Measurements from ENCODE around the gene PADI3. TPM values are rescaled to one million over a fixed set of nuclear protein-coding genes. Genes with fewer than 3 reads are reported as not detected.
"Not testable (repeated sequence)": the region's sequence is repeated elsewhere in the genome, so short reads cannot be mapped to it uniquely, and the experiment has no call there.

Gene PADI3
- total and polyA plus RNA-seq, 2 of the 13 experiments (the other 11 are each of a cell fraction or from before 2014, with no cell fraction given) = not detected

GRCh38 chr1:17239420-17239819, 9.5 kb upstream of the PADI3 start:
- ATAC-seq (peak; percentile 48), DNase-seq (ENCODE audit: low spot score) (peak; percentile 45), FAIRE-seq (peak; percentile 23)
- Histone ChIP-seq H3K36me3 (replicated peaks in 1 of 2; ENCODE audit: control insufficient read depth in 1 of 2, insufficient read depth in 2 of 2, low read length in 2 of 2) (no peaks in the 10 kb centered on the region), H3K4me3 (replicated peaks in 1 of 3; ENCODE audit: insufficient read depth in 1 of 3, low read depth in 2 of 3, low read length in 3 of 3) (no peak overlapping the region), H3K27me3 (ENCODE audit: control insufficient read depth in 1 of 2, insufficient read depth in 2 of 2, low read length in 2 of 2) (peaks cover 1 to 17% of the 10 kb centered on the region in 2 experiments; a peak in 3 of 5 replicates), H2AFZ (ENCODE audit: low read length) (no peak overlapping the region), H3K27ac (ENCODE audit: extremely low read length, insufficient read depth, low read length) (no peak overlapping the region), H3K9me3 (ENCODE audit: low read length) (no peaks in the 10 kb centered on the region), H3K4me2 (ENCODE audit: low read depth, low read length) (no peak overlapping the region), H3K4me1 (ENCODE audit: insufficient read depth, low read length) (peaks cover 7% of the 10 kb centered on the region; the same call in 1 of the 2 replicates), H4K20me1 (ENCODE audit: insufficient read depth, low read length) (no peaks in the 10 kb centered on the region), H3K9ac (ENCODE audit: insufficient read depth, low read depth, low read length) (no peak overlapping the region), H3K79me2 (ENCODE audit: insufficient read depth, low read length) (no peaks in the 10 kb centered on the region)
- intact Hi-C loops (cut with micrococcal nuclease; ENCODE audit: unreplicated experiment) (no loop called here), in situ Hi-C loops (cut with HindIII; ENCODE audit: extremely low pct_ligation_motif_present, low pct_unique_long_range_greater_than_20kb) (loop anchor here (5.0 to 25.0 kb wide), 2 partner anchors 112 to 277 kb away; no protein-coding TSS in a partner anchor)
- WGBS (ENCODE audit: low lambda C conversion rate) = 0% methylated on average over 1 of the region's 1 CpG
- BruUV-seq (replicated peaks) = no TSS peak
- ChIA-PET POLR2A (no interaction called here), CTCF (ENCODE audit: low intra/inter-chr PET ratio, low total read pairs) (no interaction called here)
- no peak for TF ChIP-seq NR2F1 (CRISPR knock-in tag; IDR thresholded peaks at IDR 0.05)
- peak; percentile 54; the same call in 1 of the 2 replicates for TF ChIP-seq ZNF263 (CRISPR knock-in tag; IDR thresholded peaks at IDR 0.05)
- TF ChIP-seq PTBP1 (IDR thresholded peaks at IDR 0.05; ENCODE audit: low read depth, low read length, poor library complexity, severe bottlenecking) = no peak
- peak; percentile 47 for TF ChIP-seq XRCC5 (optimal IDR thresholded peaks at IDR 0.05; ENCODE audit: low read length)
- TF ChIP-seq HNF4G (IDR thresholded peaks at IDR 0.05; ENCODE audit: borderline replicate concordance, low read depth, low read length) = 0 out of 2 replicates have a peak, but pooled peaks have one; percentile 31
- TF ChIP-seq HNF4G (CRISPR knock-in tag; IDR thresholded peaks at IDR 0.05; ENCODE audit: borderline replicate concordance, low read depth) = no peak
- peak; percentile 99 for TF ChIP-seq PRDM15 (CRISPR knock-in tag; IDR thresholded peaks at IDR 0.05)

GRCh38 chr1:17241011-17241779, 7.7 kb upstream of the PADI3 start:
- H3K79me2 ChIP-seq (ENCODE audit: insufficient read depth, low read length); DNase-seq (ENCODE audit: low spot score); H3K4me1 ChIP-seq (ENCODE audit: insufficient read depth, low read length); H3K4me3 ChIP-seq (replicated peaks in 1 of 3; ENCODE audit: insufficient read depth in 1 of 3, low read depth in 2 of 3, low read length in 3 of 3); H3K9me3 ChIP-seq (ENCODE audit: low read length); BruUV-seq (replicated peaks); H4K20me1 ChIP-seq (ENCODE audit: insufficient read depth, low read length); H3K36me3 ChIP-seq (replicated peaks in 1 of 2; ENCODE audit: control insufficient read depth in 1 of 2, insufficient read depth in 2 of 2, low read length in 2 of 2); H3K27ac ChIP-seq (ENCODE audit: extremely low read length, insufficient read depth, low read length); POLR2A ChIA-PET; ATAC-seq; CTCF ChIA-PET (ENCODE audit: low intra/inter-chr PET ratio, low total read pairs); FAIRE-seq; H3K4me2 ChIP-seq (ENCODE audit: low read depth, low read length); H2AFZ ChIP-seq (ENCODE audit: low read length); H3K9ac ChIP-seq (ENCODE audit: insufficient read depth, low read depth, low read length); intact Hi-C loops (cut with micrococcal nuclease; ENCODE audit: unreplicated experiment): not testable (repeated sequence)
- peaks cover 3 to 24% of the 10 kb centered on the region in 2 experiments; a peak in 3 of 5 replicates for H3K27me3 ChIP-seq (ENCODE audit: control insufficient read depth in 1 of 2, insufficient read depth in 2 of 2, low read length in 2 of 2)
- in situ Hi-C loops (cut with HindIII; ENCODE audit: extremely low pct_ligation_motif_present, low pct_unique_long_range_greater_than_20kb) = loop anchor here (25.0 kb wide), 1 partner anchor 279 kb away; no protein-coding TSS in a partner anchor
- 24% methylated on average over 25 of the region's 28 CpGs for WGBS (ENCODE audit: low lambda C conversion rate)

- H3K27ac ChIP-seq (ENCODE audit: extremely low read length, insufficient read depth, low read length); H3K4me2 ChIP-seq (ENCODE audit: low read depth, low read length); intact Hi-C loops (cut with micrococcal nuclease; ENCODE audit: unreplicated experiment); H3K9ac ChIP-seq (ENCODE audit: insufficient read depth, low read depth, low read length); H3K36me3 ChIP-seq (replicated peaks in 1 of 2; ENCODE audit: control insufficient read depth in 1 of 2, insufficient read depth in 2 of 2, low read length in 2 of 2); H3K9me3 ChIP-seq (ENCODE audit: low read length); H3K4me1 ChIP-seq (ENCODE audit: insufficient read depth, low read length); POLR2A ChIA-PET; CTCF ChIA-PET (ENCODE audit: low intra/inter-chr PET ratio, low total read pairs); FAIRE-seq; H4K20me1 ChIP-seq (ENCODE audit: insufficient read depth, low read length); H3K4me3 ChIP-seq (replicated peaks in 1 of 3; ENCODE audit: insufficient read depth in 1 of 3, low read depth in 2 of 3, low read length in 3 of 3); H2AFZ ChIP-seq (ENCODE audit: low read length); ATAC-seq; DNase-seq (ENCODE audit: low spot score); BruUV-seq (replicated peaks); H3K79me2 ChIP-seq (ENCODE audit: insufficient read depth, low read length): not testable (repeated sequence)
- H3K27me3 ChIP-seq (ENCODE audit: control insufficient read depth in 1 of 2, insufficient read depth in 2 of 2, low read length in 2 of 2) = peaks cover 4 to 24% of the 10 kb centered on the region in 2 experiments; a peak in 3 of 5 replicates
- in situ Hi-C loops (cut with HindIII; ENCODE audit: extremely low pct_ligation_motif_present, low pct_unique_long_range_greater_than_20kb) = loop anchor here (25.0 kb wide), 1 partner anchor 279 kb away; no protein-coding TSS in a partner anchor
- 70% methylated on average over 11 of the region's 11 CpGs for WGBS (ENCODE audit: low lambda C conversion rate)
Observed at GRCh38 chr1:17241780-17242074, 7.2 kb upstream of the PADI3 start.

Data from HepG2 (cell line).